Measurements from ENCODE around the gene TRIM27.
"Not testable (repeated sequence)": the region's sequence is repeated elsewhere in the genome, so short reads cannot be mapped to it uniquely, and the experiment has no call there.

TRIM27 gene

DNA sequence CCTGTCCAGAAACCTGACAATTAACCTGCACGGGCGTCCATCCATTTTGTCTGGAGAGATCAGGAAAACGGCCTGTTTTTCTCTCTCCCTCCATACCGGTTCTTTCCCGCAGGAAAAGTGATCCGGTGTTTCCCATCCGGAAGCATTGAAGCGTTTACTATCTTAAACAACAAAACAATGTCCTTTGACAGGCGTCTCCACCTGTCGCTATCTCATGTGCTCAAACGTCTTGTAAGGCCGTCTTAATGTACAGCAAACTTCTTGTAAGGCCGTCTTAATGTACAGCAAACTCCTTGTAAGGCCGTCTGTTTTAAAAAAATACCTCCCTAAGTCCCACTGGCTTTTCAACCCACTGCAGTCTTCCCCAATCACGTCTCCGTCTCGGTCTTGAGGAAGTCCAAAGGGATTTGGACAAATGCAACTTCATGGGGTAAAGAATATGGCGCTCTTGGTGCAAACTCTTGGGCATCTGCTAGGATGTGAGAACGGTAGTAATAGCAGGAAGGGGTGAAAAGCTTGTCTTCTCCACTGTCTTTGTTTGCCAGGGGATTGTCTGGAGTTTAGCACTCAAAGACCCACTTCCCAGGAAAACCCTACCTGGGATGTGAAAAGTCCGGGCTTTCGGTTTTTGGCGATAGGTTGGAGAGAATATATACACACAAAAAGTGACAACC is 29.9 kb upstream of the TRIM27 start:
- ATAC-seq = peak; percentile 71
- TF ChIP-seq, protein P1, sequence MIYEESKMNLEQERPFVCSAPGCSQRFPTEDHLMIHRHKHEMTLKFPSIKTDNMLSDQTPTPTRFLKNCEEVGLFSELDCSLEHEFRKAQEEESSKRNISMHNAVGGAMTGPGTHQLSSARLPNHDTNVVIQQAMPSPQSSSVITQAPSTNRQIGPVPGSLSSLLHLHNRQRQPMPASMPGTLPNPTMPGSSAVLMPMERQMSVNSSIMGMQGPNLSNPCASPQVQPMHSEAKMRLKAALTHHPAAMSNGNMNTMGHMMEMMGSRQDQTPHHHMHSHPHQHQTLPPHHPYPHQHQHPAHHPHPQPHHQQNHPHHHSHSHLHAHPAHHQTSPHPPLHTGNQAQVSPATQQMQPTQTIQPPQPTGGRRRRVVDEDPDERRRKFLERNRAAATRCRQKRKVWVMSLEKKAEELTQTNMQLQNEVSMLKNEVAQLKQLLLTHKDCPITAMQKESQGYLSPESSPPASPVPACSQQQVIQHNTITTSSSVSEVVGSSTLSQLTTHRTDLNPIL (CRISPR knock-in tag; IDR thresholded peaks at IDR 0.05; ENCODE audit: low read depth) = no peak
- no peak for TF ChIP-seq BACH2 (CRISPR knock-in tag; IDR thresholded peaks at IDR 0.05; ENCODE audit: borderline replicate concordance)
- TF ChIP-seq ZC3H10 (CRISPR knock-in tag; IDR thresholded peaks at IDR 0.05) = no peak
- TF ChIP-seq, protein P2, sequence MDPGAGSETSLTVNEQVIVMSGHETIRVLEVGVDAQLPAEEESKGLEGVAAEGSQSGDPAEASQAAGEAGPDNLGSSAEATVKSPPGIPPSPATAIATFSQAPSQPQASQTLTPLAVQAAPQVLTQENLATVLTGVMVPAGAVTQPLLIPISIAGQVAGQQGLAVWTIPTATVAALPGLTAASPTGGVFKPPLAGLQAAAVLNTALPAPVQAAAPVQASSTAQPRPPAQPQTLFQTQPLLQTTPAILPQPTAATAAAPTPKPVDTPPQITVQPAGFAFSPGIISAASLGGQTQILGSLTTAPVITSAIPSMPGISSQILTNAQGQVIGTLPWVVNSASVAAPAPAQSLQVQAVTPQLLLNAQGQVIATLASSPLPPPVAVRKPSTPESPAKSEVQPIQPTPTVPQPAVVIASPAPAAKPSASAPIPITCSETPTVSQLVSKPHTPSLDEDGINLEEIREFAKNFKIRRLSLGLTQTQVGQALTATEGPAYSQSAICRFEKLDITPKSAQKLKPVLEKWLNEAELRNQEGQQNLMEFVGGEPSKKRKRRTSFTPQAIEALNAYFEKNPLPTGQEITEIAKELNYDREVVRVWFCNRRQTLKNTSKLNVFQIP (CRISPR knock-in tag; IDR thresholded peaks at IDR 0.05; ENCODE audit: borderline replicate concordance, low read depth) = no peak
- no peak for TF ChIP-seq PPARA (CRISPR knock-in tag; IDR thresholded peaks at IDR 0.05; ENCODE audit: borderline replicate concordance)
- no peak for TF ChIP-seq OSR1 (CRISPR knock-in tag; IDR thresholded peaks at IDR 0.05)
- no peak for TF ChIP-seq RARB (CRISPR knock-in tag; IDR thresholded peaks at IDR 0.05)
- no peak for TF ChIP-seq ZNF8 (CRISPR knock-in tag; IDR thresholded peaks at IDR 0.05)
- no peak for TF ChIP-seq SNAI2 (CRISPR knock-in tag; IDR thresholded peaks at IDR 0.05)
- TF ChIP-seq CSDC2 (CRISPR knock-in tag; IDR thresholded peaks at IDR 0.05) = no peak
- TF ChIP-seq ZFP30 (CRISPR knock-in tag; IDR thresholded peaks at IDR 0.05) = no peak
- no peak for TF ChIP-seq ZFP3 (CRISPR knock-in tag; IDR thresholded peaks at IDR 0.05)
- TF ChIP-seq ARNTL (CRISPR knock-in tag; IDR thresholded peaks at IDR 0.05; ENCODE audit: borderline replicate concordance, low read depth) = no peak
- TF ChIP-seq, protein P3, sequence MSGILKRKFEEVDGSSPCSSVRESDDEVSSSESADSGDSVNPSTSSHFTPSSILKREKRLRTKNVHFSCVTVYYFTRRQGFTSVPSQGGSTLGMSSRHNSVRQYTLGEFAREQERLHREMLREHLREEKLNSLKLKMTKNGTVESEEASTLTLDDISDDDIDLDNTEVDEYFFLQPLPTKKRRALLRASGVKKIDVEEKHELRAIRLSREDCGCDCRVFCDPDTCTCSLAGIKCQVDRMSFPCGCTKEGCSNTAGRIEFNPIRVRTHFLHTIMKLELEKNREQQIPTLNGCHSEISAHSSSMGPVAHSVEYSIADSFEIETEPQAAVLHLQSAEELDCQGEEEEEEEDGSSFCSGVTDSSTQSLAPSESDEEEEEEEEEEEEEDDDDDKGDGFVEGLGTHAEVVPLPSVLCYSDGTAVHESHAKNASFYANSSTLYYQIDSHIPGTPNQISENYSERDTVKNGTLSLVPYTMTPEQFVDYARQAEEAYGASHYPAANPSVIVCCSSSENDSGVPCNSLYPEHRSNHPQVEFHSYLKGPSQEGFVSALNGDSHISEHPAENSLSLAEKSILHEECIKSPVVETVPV (CRISPR knock-in tag; IDR thresholded peaks at IDR 0.05) = no peak

DNA sequence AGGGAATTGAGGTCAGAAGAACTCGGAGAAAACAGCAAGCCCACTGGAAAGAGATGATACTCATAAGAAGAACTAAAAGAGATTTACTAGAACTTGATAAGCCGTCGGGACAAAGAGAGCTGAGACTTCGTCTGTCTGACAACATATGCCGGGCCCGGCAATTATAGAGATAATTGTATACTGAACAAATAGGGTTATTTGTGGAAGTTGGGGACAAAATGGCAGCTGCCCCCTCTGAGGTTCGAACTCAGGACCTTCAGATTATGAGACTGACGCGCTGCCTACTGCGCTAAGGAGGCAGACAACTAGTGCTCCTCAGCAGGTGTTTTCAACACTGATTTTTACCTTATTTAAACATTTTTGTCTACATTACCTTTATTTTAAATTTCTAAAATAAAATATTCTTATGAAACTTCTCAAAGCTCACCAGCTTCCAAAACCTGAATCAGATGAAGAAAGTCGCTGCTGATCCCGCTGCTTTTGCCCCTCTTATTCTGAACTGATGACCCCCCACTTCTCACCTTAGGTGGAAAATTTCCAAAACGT is 29.3 kb upstream of the TRIM27 start:
- TF ChIP-seq, protein P3 (CRISPR knock-in tag; IDR thresholded peaks at IDR 0.05) = no peak
- TF ChIP-seq ZFP3 (CRISPR knock-in tag; IDR thresholded peaks at IDR 0.05) = no peak
- peak; percentile 80 for ATAC-seq

DNA sequence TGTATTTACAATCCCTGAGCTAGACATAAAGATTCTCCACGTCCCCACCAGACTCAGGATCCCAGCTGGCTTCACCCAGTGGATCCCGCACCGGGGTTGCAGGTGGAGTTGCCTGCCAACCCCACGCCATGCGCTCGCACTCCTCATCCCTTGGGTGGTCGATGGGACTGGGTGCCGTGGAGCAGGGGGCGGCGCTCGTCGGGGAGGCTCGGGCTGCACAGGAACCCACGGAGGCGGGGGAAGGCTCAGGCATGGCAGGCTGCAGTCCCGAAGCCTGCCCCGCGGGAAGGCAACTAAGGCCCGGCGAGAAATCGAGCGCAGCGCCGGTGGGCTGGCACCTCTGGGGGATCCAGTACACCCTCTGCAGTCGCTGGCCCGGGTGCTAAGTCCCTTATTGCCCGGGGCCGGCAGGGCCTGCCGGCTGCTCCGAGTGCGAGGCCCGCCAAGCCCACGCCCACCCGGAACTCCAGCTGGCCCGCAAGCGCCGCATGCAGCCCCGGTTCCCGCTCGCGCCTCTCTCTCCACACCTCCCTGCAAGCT is 25.9 kb upstream of the TRIM27 start:
- not testable (repeated sequence) for ATAC-seq

DNA sequence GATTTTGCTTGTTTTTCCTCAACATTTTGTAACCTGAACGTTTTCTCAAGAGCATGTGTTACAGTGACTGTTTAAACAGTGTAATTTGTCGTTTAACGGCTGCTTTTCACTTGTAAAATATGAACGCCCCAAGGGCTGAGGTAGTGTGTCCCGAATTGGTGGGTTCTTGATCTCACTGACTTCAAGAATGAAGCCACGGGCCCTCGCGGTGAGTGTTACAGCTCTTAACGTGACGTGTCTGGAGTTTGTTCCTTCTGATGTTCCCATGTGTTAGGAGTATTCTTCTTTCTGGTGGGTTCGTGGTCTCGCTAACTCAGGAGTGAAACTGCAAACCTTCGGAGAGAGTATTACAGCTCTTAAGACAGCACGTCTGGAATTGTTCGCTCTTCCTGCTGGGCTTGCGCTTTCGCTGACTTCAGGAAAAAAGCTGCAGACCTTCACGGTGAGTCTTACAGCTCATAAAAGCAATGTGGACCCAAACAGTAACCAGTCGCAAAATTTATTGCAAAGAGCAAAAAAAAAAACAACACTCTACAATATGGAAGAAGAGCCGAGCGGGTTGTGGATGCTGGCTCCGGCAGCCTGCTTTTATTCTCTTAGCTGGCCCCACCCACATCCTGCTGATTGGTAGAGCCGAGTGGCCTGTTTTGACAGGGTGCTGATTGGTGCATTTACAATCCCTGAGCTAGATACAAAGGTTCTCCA is 25.1 kb upstream of the TRIM27 start:
- TF ChIP-seq PPARA (CRISPR knock-in tag; IDR thresholded peaks at IDR 0.05; ENCODE audit: borderline replicate concordance) = no peak
- no peak for TF ChIP-seq SNAI2 (CRISPR knock-in tag; IDR thresholded peaks at IDR 0.05)
- no peak for TF ChIP-seq ISL1 (CRISPR knock-in tag; IDR thresholded peaks at IDR 0.05)
- TF ChIP-seq, protein P4, sequence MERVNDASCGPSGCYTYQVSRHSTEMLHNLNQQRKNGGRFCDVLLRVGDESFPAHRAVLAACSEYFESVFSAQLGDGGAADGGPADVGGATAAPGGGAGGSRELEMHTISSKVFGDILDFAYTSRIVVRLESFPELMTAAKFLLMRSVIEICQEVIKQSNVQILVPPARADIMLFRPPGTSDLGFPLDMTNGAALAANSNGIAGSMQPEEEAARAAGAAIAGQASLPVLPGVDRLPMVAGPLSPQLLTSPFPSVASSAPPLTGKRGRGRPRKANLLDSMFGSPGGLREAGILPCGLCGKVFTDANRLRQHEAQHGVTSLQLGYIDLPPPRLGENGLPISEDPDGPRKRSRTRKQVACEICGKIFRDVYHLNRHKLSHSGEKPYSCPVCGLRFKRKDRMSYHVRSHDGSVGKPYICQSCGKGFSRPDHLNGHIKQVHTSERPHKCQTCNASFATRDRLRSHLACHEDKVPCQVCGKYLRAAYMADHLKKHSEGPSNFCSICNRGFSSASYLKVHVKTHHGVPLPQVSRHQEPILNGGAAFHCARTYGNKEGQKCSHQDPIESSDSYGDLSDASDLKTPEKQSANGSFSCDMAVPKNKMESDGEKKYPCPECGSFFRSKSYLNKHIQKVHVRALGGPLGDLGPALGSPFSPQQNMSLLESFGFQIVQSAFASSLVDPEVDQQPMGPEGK (CRISPR knock-in tag; IDR thresholded peaks at IDR 0.05; ENCODE audit: borderline replicate concordance) = no peak
- TF ChIP-seq, protein P3 (CRISPR knock-in tag; IDR thresholded peaks at IDR 0.05) = no peak
- no peak for TF ChIP-seq ARNTL (CRISPR knock-in tag; IDR thresholded peaks at IDR 0.05; ENCODE audit: borderline replicate concordance, low read depth)
- TF ChIP-seq, protein P1 (CRISPR knock-in tag; IDR thresholded peaks at IDR 0.05; ENCODE audit: low read depth) = no peak
- no peak for TF ChIP-seq BACH2 (CRISPR knock-in tag; IDR thresholded peaks at IDR 0.05; ENCODE audit: borderline replicate concordance)
- TF ChIP-seq TCF4 (CRISPR knock-in tag; IDR thresholded peaks at IDR 0.05; ENCODE audit: borderline replicate concordance) = no peak
- no peak for TF ChIP-seq GLIS3 (CRISPR knock-in tag; IDR thresholded peaks at IDR 0.05)
- TF ChIP-seq, protein P2 (CRISPR knock-in tag; IDR thresholded peaks at IDR 0.05; ENCODE audit: borderline replicate concordance, low read depth) = no peak
- no peak for TF ChIP-seq ZFP30 (CRISPR knock-in tag; IDR thresholded peaks at IDR 0.05)
- ATAC-seq = no peak
